ENCODE data around the gene TMEM154. TPM values are rescaled to one million over a fixed set of nuclear protein-coding genes. Genes with fewer than 3 reads are reported as not detected.

Gene TMEM154
- total RNA-seq, 4 donors from 2014 or later = 81.9 to 164 (median 132) TPM

DNA sequence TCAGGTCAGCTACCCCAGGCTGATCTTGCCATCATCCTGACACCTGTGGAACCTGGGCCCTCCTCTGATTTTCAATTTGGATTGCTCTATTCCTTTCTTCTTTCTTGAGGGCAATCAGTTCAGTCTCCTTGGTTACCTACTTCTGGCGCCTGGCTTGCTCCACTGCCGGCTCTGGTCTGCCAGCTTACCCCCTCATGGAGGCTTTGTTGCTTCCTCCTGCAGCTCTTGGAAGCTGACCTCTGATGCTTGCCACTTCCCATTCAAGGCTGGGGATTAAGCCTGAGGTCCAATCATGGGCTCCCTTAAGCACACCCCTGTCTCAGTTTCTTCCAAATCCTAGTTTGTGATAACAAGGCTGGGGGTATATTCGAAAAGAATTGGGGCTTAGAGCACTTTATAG is 5.4 kb downstream of the TMEM154 start:
- H3K27ac ChIP-seq = no peak overlapping the region
- no peaks in the 10 kb centered on the region for H3K27me3 ChIP-seq
- no peaks in the 10 kb centered on the region for H3K36me3 ChIP-seq
- no peaks in the 10 kb centered on the region for H3K9me3 ChIP-seq
- H3K4me3 ChIP-seq = no peak overlapping the region
- 74% methylated on average over 3 of the region's 3 CpGs for WGBS
- no peak for DNase-seq (ENCODE audit: low spot score in 2 of 2)
- peaks cover 22% of the 10 kb centered on the region for H3K4me1 ChIP-seq
- TF ChIP-seq POLR2A (IDR thresholded peaks at IDR 0.05) (no peak), POLR2AphosphoS5 (IDR thresholded peaks at IDR 0.05) (no peak), EP300 (IDR thresholded peaks at IDR 0.05) (no peak)
- TF ChIP-seq, protein P1, sequence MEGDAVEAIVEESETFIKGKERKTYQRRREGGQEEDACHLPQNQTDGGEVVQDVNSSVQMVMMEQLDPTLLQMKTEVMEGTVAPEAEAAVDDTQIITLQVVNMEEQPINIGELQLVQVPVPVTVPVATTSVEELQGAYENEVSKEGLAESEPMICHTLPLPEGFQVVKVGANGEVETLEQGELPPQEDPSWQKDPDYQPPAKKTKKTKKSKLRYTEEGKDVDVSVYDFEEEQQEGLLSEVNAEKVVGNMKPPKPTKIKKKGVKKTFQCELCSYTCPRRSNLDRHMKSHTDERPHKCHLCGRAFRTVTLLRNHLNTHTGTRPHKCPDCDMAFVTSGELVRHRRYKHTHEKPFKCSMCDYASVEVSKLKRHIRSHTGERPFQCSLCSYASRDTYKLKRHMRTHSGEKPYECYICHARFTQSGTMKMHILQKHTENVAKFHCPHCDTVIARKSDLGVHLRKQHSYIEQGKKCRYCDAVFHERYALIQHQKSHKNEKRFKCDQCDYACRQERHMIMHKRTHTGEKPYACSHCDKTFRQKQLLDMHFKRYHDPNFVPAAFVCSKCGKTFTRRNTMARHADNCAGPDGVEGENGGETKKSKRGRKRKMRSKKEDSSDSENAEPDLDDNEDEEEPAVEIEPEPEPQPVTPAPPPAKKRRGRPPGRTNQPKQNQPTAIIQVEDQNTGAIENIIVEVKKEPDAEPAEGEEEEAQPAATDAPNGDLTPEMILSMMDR (IDR thresholded peaks at IDR 0.05) = no peak

DNA sequence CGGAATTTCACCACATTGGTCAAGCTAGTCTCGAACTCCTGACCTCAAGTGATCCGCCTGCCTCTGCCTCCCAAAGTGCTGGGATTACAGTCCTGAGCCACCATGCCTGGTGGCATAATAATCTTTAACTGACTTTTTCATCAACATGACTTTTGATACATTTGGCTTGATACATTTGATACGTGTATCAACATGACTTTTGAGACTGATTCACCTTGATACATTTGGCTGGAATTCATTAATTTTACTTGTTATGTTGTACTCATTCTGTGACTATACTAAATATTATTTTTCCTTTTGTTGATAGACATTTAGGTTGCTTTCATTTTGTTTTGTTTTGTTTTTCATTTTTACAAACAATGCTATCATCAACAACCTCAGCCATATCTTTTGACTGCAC is 6.3 kb downstream of the TMEM154 start:
- peaks cover 13% of the 10 kb centered on the region for H3K4me1 ChIP-seq
- H3K9me3 ChIP-seq = no peaks in the 10 kb centered on the region
- TF ChIP-seq EP300 (IDR thresholded peaks at IDR 0.05) = no peak
- no peak for TF ChIP-seq POLR2AphosphoS5 (IDR thresholded peaks at IDR 0.05)
- no peak for TF ChIP-seq POLR2A (IDR thresholded peaks at IDR 0.05)
- TF ChIP-seq, protein P1 (IDR thresholded peaks at IDR 0.05) = no peak
- peak overlapping the region; percentile 12 for H3K27ac ChIP-seq
- no peaks in the 10 kb centered on the region for H3K27me3 ChIP-seq
- no peak overlapping the region for H3K4me3 ChIP-seq
- H3K36me3 ChIP-seq = no peaks in the 10 kb centered on the region
- 67% methylated on average over 4 of the region's 4 CpGs for WGBS
- DNase-seq (ENCODE audit: low spot score in 2 of 2) = no peak

DNA sequence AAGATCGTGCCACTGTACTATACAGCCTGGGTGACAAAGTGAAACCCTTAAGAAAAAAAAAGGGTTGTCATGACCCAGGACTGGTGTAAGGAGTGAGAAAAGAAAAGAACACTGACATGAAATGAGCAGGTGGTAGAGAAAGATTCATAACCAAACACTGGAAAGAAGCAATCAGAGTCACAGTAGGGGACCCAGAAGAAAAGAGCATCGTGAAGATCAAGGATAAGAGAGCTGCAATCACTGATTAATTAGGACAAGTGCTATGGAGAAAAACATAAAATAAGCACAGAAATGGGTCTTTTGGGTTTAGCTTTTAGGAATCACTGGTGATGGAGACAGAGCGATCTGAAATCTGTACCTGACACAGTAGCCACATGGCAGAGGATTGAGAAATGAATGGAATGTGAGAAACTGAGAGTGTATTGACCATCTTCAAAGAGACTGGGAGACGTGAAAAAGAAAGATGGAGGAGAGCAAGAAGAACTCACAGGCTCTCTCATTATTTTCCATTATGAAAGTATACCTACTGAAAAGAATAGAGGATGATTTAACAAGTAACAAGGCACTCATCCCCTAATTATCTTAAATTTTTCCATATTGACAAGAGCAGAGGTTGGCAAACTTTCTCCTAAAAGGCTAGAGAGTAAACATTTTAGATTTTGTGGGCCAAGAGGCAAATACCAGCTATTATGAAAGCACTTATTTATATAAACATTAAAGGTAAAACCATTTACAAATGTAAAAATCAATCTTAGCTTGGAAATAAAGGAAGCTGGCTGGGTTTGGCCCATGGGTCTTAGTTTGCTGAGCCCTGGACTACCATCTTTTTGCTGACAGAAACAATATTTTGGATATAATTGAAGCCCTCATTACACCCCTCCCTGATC is 7.3 kb downstream of the TMEM154 start:
- TF ChIP-seq POLR2A (IDR thresholded peaks at IDR 0.05) (no peak), EP300 (IDR thresholded peaks at IDR 0.05) (no peak)
- TF ChIP-seq, protein P1 (IDR thresholded peaks at IDR 0.05) = no peak
- no peak for DNase-seq (ENCODE audit: low spot score in 2 of 2)
- H3K27ac ChIP-seq = no peak overlapping the region
- H3K9me3 ChIP-seq = no peaks in the 10 kb centered on the region
- no peaks in the 10 kb centered on the region for H3K27me3 ChIP-seq
- H3K4me1 ChIP-seq = peaks cover 8% of the 10 kb centered on the region
- no peak overlapping the region for H3K4me3 ChIP-seq
- WGBS = 83% methylated on average over 4 of the region's 4 CpGs
- no peaks in the 10 kb centered on the region for H3K36me3 ChIP-seq

DNA sequence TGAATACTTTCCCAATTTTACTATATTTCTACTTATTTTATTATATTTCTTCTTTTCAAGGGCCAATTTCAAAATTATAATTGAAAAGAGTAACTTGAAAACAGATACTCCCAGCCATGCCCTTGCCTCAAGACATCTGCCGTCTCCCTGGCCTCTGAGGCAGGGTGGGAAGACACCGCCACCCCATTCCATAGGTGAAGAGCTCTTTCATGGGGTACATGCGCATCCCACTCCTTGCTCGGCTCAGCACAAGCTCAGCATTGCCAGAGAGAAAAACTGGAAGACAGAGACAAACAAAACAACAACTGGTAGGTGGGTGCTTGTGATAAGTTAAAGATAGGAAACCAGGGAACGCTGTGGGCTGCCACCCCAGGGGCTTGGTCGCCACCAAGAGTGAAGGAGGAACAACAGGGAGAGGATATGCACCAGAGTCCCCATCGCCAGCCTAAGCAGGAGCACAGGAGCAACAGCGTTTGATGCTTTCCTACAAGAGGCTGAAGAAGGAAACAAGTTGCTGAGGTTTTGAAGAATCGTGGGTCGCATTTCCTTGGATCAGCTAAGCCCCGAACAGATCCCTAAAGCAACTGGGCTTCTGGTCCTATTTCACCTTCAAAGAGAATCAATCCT is 11.3 kb downstream of the TMEM154 start:
- no peaks in the 10 kb centered on the region for H3K4me1 ChIP-seq
- H3K4me3 ChIP-seq = no peak overlapping the region
- no peak overlapping the region for H3K27ac ChIP-seq
- DNase-seq (ENCODE audit: low spot score in 2 of 2) = no peak
- H3K36me3 ChIP-seq = no peaks in the 10 kb centered on the region
- H3K27me3 ChIP-seq = no peaks in the 10 kb centered on the region
- H3K9me3 ChIP-seq = no peaks in the 10 kb centered on the region
- TF ChIP-seq, protein P1 (IDR thresholded peaks at IDR 0.05) = no peak
- TF ChIP-seq POLR2A (IDR thresholded peaks at IDR 0.05) = no peak
- no peak for TF ChIP-seq EP300 (IDR thresholded peaks at IDR 0.05)
- no peak for TF ChIP-seq POLR2AphosphoS5 (IDR thresholded peaks at IDR 0.05)
- WGBS = 76% methylated on average over 11 of the region's 11 CpGs

DNA sequence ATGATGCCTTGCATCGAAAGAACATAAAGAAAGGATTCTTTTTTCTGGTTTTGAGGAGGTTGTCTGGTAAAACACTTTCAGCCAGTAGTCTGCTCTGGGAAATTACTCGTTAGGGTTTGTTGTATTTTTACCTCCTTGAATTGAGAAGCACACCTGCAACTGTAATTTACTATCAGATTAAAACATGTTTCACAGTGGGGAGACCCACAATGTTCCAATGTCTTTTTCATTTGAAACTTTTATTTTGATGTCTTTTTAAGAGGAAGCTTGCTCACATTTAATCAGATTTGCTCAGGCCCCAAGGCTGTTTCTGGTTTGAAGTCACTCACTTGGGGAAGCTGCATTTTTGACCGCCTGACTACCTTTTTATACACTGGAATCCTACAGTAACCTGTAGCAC is 12.0 kb downstream of the TMEM154 start:
- WGBS = 73% methylated on average over 3 of the region's 3 CpGs
- no peaks in the 10 kb centered on the region for H3K27me3 ChIP-seq
- DNase-seq (ENCODE audit: low spot score in 2 of 2) = no peak
- no peaks in the 10 kb centered on the region for H3K36me3 ChIP-seq
- H3K4me1 ChIP-seq = no peaks in the 10 kb centered on the region
- no peak overlapping the region for H3K4me3 ChIP-seq
- H3K9me3 ChIP-seq = no peaks in the 10 kb centered on the region
- H3K27ac ChIP-seq = no peak overlapping the region
- TF ChIP-seq EP300 (IDR thresholded peaks at IDR 0.05) (no peak), POLR2AphosphoS5 (IDR thresholded peaks at IDR 0.05) (no peak)
